ENCODE data around the gene CAB39.
"Not testable (repeated sequence)": the region's sequence is repeated elsewhere in the genome, so short reads cannot be mapped to it uniquely, and the experiment has no call there.

CAB39 gene

DNA sequence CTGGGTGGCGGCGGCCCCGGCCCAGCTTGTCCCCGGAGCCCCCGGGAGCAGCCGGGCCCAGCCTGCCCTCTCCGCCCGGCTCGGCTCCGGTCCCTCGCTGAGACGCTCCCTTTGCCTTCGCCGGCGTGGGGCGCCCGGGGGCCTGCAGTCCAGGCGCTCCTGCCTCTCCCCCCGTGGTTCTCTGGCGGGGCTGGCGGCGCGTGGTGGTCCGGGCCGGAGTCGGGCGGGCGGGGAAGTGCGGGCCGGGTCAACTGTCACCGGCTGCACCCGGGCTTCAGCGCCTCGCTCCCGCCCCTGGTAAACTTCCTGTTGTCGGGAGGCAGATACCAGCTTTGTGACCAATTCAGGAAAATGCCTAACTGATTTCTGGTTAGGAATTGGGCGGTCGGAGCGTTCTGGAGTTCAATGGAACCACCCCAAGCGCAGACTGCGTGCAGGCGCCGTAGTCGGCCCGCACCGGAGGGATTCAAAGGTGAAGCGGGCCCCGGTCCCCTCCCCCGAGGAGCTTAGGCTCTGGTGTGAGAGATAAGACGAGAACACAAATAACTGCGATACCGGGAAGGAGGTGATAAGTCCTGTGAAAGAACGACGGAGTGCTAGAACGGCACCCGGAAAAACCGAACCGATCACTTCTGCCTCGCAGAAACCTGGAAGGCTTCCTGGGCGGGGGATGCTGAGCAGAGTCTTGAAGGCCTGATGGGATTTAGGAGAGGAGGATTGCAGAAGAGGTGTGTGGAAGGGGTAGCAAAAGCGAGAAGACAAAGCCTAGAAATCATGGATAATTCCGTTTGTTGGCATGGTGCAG lies 891 bp downstream of the CAB39 start:
- peak in 26 of 56 donors; percentile 4 to 49 (median 30) for DNase-seq

GRCh38 chr2:230714136-230714480 lies 1.5 kb downstream of the CAB39 start:
- peak in 3 of 56 donors; percentile 3 to 45 (median 34) for DNase-seq

GRCh38 chr2:230715201-230715600 lies 2.6 kb downstream of the CAB39 start:
- no peak for DNase-seq

DNA sequence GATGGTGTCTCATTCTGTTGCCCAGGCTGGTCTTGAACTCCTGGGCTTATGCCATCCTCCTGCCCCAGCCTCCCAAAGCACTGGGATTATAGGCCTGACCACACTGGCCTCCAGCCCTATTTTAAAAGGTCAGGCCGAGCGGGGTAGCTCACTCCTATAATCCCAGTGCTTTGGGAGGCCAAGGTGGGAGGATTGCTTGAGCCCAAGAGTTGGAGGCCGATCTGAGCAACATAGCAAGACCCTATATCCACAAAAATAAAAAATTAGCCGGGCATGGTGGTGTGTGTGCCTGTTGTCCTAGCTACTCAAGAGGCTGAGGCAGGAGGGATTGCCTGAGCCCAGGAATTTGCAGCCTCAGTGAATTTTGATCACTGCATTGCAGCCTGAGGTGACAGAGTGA lies 3.9 kb downstream of the CAB39 start:
- no peak for DNase-seq

DNA sequence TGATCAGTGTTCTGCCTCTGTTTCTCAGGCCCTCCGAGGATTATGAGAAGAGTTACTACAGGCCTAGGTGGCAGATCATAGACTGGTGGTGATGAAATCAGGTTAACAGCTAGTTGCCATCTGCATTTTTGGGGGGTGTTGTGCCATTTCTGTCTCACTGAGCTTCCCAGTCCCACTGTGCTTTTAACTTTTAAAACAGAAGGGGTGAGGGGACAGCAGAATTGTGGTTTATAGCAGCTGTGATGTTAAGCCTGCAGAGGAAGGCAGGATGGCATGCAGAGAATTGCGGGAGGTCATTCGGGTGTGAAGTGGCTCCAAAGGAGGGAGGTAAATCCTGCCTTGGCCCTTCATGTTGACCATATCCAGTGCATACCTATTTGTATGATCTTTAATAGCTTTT lies 5.0 kb downstream of the CAB39 start:
- no peak for DNase-seq

- DNase-seq, result no peak
Observed at GRCh38 chr2:230719340-230719739, 6.7 kb downstream of the CAB39 start.

DNA sequence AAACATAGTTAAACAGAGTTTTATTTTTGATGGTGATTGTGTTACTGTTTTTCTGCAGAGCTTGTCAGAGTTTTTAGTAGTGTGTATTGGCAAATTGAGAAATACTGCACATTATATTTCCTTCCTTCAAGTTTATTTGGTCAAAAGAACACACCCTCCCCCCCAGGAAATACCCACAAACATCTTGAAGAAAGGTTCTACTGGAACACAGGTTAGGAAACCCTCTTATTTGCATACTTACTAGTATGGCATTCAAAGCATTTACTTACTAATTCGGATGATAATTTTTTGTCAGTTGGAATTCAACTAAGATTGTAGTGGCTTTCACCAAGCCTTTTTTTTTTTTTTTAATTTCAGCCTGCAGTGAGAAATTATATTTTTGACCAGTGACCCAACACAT lies 9.1 kb downstream of the CAB39 start:
- DNase-seq, result no peak

DNA sequence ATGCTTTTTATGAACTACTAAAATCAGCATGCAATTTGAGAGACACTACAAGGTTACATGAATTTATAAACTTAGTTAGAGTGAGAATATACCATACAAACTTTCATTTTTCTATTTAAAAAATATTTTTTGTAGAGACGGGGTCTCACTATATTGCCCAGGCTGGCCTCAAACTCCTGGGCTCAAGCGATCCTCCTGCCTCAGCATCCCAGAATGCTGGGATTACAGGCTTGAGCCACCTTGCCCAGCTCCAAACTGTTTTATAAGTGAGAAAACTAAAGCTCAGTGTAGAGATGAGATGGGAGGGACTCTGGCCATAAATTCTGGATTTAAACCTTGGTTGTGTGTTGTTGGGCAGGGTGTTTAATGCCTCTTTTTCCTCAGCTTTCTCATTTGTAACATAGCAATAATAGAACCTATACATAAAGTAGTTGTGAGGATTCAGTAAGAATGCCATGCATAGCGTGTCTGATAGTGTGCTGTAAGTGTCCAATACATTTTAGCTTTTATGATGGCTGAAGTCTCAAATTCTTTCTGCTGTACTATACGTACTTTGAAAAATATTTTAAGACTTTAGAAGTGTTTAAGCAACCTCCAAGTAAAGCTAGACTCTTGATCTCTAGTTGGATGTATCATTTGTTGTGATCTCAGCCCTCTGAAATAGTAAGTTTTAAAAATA lies 9.7 kb downstream of the CAB39 start:
- DNase-seq, result no peak

GRCh38 chr2:230723363-230723762 lies 10.7 kb downstream of the CAB39 start:
- DNase-seq, result no peak

- not testable (repeated sequence) for DNase-seq
Observed at GRCh38 chr2:230724957-230725356, 12.3 kb downstream of the CAB39 start.

DNA sequence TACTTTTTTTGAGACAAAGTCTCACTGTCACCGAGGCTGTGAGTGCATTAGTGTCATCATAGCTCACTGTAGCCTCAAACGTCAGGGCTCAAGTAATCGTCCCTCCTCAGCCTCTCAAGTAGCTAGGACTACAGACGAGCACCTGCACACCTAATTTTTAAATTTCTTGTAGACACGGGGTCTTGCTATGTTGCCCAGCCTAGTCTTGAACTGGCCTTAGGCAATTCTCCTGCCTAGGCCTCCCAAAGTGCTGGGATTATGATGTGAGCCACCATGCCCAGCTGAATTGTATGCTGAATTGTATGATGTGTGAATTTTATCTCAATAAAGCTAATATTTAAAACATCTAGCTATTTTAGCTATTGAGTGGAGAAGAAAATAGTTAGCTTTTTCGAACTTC lies 18.9 kb downstream of the CAB39 start:
- no peak for DNase-seq

- DNase-seq, result no peak
Observed at GRCh38 chr2:230732914-230733401, 20.3 kb downstream of the CAB39 start.

DNA sequence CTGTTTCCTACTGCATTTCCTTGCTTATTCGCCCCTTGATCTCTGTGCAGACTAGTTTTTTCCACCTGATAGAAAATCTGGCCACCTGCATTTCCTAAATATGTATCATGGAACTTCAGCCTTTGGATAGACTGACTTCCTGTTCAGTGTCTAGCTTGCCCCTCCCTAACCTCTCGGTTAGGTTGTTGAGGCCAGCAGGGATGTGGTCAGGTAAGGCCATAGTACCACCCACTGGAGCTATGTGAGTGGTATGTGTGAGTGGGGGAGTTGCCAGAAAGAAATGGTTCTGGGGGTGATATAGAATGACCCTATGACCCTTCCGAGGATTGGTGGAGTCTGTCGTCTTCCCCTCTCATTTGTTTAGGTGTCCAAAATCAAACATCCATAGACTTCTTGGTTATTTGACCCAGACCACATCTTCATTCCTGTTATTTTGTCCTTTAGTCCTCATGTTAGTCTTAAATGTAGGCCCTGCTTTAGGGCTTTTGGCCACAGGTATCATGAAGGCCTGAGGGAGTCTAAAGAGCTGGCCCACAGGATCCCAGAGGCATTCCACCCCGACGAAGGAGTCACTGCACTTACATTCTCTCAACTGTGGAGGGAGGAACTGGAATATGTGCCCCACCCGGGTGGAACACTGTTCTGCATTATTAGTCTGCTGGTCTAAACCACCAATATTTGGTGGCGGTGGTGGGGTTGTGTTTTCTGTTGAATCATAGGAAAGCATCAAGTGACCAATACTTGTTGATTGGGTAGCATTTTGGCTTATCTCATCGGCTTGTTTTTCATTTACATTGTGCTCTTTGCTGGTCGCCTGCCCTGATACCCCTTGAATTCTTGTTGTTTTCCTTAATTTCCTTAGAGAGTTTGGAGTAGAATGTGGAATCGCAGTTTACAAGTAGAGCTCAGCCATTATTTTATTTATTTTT lies 21.9 kb downstream of the CAB39 start:
- DNase-seq, result no peak

DNA sequence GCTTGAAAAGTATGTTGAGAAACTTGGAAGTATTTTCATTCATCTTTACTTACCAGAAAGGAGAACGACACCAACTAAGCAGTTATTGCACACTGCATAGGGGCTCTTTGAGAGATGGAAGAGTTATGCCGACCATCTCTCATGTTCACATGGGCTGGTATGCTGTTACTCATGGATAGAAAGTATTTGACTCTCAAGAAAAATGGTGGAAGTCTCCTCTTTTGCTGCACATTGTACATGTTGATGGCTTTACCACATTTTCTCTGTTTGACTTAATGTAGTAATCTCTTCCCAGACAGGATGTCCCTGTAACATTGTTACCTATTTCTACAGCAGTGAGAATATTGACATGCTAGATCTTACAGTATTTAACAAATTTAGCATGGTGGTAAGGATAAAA lies 23.2 kb downstream of the CAB39 start:
- DNase-seq, result no peak

DNA sequence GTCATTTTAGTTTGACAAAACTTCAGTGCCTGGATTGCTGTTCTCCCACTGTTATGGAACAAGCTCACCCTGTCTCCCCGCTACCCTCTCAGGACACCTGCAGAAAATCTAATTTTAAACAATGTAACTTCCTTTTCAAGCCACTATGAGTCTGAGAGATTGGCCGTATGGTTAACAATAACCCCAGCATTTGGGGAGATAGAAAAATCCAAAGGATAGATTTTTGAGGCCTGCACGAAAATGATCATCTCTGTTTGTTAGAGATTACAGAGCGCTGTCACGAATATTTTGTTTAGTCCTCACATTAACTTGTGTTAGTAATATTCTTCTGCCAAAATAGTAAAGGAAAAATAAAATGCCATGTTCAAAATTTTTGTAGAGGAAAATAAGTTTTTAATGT lies 24.7 kb downstream of the CAB39 start:
- DNase-seq, result no peak

GRCh38 chr2:230737791-230738226 lies 25.2 kb downstream of the CAB39 start:
- no peak for DNase-seq

DNA sequence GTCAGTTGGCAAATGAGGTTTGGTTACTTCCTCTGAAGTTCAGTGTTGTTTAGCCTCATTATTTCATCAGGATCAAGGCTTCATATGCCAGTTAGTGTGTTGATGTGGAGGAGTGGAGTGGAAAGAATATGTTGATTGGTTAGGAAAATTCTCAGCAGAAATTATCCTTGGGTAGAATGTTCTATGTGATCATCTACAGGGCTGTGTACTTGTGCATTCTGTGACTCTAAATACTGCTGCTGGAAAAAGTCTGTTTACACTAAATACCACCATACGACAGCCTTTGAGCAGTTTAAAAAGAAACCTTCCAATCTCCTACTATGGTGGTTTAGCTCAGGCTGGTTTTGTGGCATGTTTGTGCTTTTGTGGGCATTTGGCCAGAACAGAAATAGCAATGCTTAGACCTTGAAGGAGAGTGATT lies 25.8 kb downstream of the CAB39 start:
- DNase-seq, result no peak

DNA sequence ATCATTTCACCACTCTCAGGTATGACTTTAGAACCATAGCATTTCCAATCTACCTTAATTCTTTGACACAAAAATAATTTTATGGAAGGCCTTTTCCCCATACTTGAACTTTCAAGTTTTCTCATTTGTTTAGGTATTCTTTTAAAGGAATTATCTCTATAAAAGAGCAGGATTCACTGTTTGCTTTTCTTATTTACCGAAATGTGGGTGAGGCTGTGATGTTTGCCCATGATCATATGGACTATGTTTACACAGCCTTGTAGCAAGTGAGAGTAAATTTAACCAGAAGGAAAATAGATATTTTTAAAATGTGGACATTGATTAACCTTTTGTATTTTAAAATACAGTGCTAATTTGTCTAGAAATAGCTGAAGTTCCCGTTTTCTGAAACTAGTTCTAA lies 26.3 kb downstream of the CAB39 start:
- DNase-seq, result no peak

GRCh38 chr2:230739961-230740360 lies 27.3 kb downstream of the CAB39 start:
- no peak for DNase-seq

GRCh38 chr2:230742781-230743180 lies 30.1 kb downstream of the CAB39 start:
- DNase-seq, result no peak

GRCh38 chr2:230746213-230746612 lies 33.6 kb downstream of the CAB39 start:
- DNase-seq, result peak in 3 of 56 donors; percentile 1 to 12 (median 2)

DNA sequence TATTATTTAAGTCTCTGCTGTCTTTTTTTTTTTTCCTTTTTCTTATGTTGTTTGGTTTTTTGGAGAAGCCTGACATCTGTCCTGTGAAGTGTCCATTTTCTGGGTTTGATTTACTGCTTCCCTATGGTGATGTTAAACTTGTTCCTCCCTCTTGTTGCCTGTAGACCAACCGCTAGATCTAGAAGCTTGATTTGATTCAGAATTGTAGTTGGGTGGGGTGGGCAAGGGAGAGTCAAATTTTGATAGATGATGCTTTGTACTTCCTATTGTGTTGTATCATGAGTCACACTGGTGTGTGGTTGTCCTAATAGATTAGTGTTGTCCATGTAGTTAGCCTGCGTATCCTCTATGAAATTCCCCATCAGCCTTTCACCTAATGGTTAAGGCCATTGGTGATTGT lies 35.4 kb downstream of the CAB39 start:
- DNase-seq, result no peak

Data from nucleus accumbens (tissue), 56 donors.